ENCODE results near the gene PSMD2.
"Not testable (repeated sequence)": the region's sequence is repeated elsewhere in the genome, so short reads cannot be mapped to it uniquely, and the experiment has no call there.

The PSMD2 gene

DNA sequence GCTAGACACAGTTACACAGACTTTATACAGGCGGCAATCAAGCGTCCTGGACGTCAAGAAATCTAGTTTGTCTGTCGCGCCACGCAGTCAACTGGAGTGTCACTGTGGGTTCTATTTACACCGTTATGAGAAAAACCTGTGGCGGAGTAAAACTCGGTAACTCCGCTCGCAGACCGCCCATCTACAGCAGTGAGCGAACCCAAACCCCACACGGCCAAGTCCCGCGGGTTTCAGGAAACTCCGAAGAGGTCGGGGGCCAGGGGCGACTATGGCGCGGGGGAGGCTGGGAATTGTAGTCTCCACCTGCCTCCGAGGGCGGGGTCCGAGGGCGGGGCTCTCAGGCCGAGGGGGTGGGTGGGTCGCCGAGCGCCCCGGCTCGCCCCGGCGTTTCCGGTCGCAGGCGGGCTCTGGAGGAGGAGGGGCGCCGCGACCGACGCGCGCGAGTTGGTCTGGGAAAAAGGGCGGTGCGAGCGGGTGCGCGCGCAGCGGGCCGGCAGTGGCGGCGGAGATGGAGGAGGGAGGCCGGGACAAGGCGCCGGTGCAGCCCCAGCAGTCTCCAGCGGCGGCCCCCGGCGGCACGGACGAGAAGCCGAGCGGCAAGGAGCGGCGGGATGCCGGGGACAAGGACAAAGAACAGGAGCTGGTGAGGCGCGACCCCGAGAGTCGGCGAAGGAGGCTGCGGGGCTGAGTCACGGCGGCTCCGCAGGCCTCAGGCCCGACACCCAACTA lies at the start of gene PSMD2:
Gene PSMD2, plus strand, starts transcription at position 483 of the 729 bp plus-strand sequence. Its CDS starts 26 bp downstream, at position 509.
- peak; percentile 86 for DNase-seq (ENCODE audit: low spot score)

DNA sequence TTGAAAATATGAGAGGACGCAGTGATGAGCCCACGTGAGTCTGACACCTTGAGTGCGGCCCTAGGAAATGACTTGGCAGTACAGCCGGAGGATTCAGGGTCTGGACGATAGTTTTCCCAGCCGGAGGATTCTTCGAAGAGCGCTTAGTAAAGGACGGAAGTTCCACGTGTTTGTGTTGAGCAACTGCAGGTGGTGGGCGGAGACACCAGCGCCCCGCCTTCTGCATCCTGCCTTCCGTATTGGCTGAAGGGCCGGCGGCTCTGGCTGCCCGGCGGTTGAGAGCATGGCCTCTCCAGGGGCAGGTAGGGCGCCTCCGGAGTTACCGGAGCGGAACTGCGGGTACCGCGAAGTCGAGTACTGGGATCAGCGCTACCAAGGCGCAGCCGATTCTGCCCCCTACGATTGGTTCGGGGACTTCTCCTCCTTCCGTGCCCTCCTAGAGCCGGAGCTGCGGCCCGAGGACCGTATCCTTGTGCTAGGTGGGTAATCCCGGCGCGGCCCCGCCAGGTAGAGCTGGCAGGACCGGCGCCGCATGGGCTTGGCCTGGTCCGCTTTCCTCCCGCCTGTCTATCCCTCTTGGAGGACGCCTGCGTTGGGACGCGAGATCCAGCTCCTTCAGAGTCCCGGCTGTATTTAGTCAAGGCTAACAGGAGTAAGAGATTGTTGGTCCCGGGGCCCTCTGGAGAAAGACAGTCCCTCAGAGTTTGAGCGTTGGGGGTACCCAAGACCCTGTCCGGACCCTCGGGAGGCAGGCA lies 49.5 kb upstream of the PSMD2 start, which contains the start of gene EEF1AKMT4:
Gene EEF1AKMT4, plus strand, starts transcription at position 261 of the 755 bp plus-strand sequence. Its CDS starts 23 bp downstream, at position 284.
- DNase-seq (ENCODE audit: low spot score), result peak; percentile 94

DNA sequence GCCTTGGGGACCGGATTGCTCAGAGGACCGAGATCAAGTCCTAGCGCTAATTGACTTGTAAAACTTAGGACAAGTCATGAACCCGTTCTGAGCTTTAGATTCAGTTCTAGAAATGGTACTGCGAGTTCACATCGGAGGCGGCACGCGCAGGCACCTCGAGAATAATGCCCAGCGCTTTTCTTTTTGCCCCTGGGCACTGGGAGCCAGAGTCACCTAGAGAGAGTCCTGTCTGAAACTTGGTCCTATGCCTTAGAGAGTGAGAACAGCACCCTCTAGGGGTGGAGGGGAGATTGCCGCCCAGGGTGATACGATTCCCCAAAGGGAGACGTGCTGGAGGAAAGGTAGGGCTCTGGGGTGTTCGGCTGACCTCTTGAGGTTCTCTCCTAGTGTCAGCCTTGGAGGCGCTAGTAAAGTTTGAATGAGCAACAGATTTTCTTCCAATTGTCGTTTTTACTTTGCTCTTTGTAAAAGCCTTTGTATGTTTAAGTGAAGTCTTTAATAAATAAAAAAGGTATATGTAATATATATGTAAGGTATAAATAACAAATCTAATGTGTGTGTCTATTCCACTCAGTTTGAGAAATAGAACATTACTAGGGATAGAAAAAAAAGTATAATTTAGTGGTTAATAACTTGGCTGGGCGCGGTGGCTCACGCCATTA lies 48.7 kb upstream of the PSMD2 start:
- DNase-seq (ENCODE audit: low spot score), result peak; percentile 89

DNA sequence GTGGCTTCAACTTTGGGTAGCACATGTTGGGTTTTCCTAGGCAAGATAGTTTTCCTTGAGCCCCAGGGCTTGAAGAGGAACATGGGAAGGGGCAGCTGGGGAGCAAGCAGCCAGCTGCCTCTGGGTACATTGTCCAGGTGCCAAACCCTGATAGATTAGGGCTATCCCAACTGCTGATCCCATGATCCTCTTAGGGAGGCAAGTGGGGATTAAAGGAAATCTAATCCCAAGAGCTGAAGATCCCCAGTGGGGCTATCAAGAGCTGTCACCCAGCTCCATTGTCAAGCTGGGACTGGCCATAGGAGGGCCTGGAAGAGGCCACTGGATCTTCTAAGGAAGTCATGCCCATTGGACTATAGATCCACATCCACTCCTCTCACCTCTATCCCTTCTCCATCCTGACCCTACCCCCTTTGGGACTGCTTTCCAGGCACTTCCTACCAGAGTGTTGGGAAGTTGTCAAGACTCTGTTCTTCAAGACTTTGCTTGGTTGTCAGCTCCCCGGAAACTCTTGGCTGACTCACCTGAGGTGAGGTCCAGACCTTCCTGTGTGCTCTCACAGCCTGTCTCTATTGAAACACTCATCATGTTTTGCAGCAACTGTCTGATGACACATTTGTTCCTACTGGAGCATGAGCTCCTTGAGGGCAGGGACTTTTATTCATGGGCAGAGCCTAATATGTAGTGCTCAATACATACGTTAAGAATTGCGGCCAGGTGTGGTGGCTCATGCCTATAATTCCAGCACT lies 43.6 kb upstream of the PSMD2 start:
- DNase-seq (ENCODE audit: low spot score), result no peak

DNA sequence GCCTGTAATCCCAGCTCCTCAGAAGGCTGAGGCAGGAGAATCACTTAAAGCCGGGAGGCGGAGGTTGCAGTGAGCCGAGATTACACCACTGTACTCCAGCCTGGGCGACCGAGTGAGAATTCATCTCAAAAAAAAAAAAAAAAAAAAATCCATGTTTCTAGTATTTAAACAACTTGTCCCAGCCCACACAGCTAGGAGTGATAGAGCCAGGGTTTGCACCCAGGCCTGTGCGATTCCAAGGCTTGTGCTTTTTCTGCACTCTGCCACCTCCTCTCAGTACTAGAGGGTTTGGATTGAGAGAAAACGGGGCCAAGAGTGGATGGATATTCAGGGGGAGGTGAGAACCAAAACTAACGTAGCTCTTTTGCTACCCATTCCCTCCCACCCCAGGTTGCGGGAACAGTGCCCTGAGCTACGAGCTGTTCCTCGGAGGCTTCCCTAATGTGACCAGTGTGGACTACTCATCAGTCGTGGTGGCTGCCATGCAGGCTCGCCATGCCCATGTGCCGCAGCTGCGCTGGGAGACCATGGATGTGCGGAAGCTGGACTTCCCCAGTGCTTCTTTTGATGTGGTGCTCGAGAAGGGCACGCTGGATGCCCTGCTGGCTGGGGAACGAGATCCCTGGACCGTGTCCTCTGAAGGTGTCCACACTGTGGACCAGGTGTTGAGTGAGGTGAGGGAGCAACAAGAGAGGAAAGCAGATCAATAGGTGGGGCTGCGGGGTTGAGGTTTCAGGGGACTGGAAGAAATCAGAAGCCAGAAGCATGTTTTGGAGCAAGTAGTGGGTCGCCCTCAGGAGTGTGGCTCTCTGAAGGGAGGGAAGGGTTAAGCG lies 41.7 kb upstream of the PSMD2 start:
- DNase-seq (ENCODE audit: low spot score), result no peak

DNA sequence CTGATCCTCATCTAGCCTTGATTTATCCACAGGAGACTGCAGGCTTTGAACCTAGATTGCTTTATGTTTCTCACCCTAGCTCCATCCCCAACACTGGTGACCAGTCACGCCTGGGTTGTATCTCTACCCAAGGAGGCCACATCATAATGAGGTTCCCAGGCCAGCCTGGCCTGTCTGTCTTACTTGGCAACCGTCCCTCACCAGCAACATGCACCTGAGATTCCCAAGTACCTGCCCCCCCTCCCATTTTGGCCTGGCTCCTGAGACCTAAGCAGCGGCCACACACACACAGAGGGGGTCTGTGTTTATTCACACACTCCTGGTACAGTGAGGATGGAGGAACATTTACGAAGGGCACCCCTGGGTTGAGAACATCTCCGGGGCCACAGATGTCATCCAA lies 40.1 kb upstream of the PSMD2 start:
- DNase-seq (ENCODE audit: low spot score), result no peak

DNA sequence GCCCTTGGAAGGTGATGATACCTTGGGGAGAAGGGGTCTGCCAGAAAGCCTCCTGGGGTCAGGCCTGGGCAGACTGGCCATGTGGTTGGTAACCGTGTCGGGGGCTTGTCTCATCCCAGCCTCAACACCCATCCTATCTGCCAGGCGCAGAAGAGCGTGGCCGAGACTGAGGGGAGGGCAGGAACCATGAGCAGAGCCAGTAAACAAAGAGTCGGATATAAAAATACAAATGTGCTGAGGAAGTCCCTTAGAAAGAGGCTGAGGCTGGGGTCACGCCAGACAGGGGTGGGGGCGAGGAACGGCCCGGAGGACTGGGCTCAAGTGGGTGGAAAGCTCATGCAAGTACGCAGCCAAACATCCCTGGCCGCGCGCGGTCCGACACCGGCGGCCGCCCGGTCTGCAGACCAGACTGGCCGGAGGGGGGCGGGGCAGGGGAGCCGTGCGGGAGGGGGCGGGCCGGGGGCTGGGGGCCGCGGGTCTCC lies 39.6 kb upstream of the PSMD2 start:
- no peak for DNase-seq (ENCODE audit: low spot score)

DNA sequence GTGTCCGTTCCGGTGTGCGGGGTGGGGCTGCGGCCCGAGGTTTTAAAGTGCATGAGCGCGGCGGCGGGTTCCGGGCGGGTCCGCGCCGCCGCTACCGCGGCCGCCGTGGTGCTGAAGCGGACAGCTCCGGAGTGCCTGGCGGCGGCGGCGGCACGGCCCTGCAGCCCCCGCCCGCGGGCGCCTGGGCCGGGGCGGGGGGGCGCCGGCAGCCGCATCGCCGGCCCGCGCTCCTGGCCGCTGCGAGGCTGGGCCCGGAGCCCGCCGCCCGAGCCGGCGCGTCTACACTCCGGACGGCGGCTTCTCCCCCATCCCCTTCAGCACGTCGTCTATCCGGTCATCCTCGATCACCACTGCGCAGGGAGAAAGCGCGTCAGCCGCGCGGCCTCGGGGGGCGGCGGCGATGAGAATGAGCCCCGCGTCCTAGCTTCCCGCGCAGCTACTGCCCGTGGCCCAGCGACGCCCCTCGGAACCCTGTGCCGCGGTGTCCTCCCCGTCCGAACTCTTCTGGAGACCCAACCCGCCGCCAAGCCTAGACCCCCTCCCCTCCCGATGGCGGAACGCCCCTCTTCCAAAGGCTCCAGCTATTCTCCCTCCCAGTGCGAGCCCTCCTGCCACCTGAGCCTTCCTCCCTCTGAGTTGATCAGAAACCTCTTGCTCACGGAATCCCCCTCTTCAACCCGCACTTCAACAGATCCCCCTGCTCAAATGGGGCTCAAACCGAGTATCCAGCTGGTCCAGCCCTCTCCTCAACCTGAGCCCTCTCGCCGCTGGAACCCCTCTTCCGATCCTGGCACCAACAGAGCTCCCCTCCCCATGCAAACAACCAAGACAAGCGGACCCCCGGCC lies 38.9 kb upstream of the PSMD2 start:
- peak; percentile 60 for DNase-seq (ENCODE audit: low spot score)

DNA sequence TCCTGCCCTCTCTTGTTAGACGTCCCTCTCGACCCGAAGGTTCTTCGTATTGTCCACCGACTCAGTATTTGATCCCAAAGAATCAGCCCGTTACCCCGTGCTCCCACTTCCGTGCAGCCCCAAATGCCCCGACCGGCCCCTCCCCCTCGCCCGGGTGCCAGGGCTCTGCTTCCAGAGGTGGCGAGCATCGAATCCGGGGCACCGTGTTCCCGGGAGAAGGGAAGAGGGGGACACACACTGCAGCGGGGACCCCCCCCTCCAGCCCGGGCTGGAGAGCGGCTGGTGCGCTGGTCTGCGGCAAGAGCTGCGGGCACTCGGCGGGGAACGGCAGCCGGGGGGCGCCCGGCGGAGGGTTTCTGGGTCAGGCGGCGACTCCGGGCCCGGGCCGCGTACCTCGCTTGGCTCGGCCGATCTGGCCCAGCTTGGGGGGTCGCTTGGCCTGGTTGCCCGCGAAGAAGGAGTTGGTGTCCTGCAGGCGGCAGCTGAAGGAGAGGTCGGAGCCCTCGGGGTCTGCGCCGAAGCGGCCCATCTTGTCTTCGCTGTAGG lies 38.2 kb upstream of the PSMD2 start:
- no peak for DNase-seq (ENCODE audit: low spot score)

DNA sequence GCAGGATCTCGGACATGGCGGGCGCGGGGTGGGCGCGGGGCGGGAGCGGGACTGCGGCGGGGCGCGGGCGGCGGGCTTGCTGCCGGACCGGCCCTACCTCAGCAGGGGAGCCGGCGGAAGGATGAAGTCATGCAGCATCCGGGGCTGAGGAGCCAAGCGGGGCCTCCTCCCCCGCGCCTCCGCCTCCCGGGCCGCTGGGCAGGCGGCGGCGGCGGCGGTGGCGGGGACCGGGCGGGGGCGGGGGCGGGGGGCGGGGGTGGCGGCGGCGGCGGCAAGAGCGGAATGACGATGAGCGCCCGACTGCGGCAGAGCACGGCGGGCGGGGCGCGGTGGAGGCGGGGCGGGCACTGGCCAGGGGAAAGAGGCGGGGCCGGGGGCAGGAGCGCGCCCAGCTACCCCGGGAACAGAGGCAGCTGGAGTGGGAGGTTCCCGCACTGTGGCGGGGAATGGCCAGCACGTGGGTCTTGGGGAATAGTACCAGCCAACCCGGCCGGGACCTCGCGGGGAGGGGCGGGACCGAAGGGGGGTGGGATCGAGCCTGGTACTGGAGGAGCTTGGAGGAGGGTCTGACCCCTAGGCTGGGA lies 37.7 kb upstream of the PSMD2 start, which contains the start of gene CAMK2N2:
Gene CAMK2N2, minus strand, starts transcription at position 284 of the 584 bp plus-strand sequence. Its CDS starts 268 bp downstream, at position 16.
- peak; percentile 95 for DNase-seq (ENCODE audit: low spot score)

DNA sequence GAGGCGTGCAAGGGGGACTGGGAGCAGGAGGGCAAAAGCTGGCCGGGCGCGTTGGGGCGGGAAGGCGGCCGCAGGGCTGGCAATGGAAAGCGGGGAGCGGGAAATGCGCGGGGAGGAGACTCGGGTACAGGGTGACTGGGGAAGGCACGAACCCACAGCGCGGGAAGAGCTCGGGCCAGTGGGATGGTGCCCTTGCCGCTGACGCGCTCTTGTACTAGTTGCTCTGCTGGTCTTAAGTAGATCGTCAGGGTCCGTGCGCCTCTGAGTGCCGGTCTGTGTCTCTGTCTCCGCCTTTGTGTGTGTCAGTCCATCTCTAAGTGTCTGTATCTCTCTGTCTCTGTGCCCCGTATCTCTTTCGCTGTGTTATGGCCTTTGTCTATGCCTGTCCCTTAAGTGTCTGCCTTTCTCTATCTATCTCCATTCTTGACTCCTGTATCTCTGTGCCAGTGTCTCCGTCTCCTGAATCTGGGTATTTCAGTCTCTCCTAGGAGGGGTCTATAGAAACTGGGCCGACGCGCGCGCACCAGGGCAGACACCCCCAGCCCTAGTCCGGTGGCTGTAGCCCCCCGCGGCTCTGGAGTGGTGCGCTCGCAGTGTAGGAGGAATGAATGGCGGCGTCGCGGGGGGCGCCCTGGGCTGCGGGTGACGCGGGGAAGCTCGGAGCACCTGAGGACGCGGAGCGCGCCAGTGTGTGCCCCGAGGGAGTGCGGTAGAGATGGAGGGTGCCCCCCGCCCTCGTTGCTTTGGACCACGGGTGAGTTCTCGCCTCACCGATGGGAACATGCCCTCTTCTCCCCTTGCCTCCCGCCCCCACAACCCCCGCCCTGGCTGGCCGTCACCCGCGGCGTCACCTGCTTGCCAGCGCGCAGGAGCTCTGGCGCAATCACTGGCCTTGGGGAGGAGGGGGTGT lies 36.9 kb upstream of the PSMD2 start:
- peak; percentile 53 for DNase-seq (ENCODE audit: low spot score)

DNA sequence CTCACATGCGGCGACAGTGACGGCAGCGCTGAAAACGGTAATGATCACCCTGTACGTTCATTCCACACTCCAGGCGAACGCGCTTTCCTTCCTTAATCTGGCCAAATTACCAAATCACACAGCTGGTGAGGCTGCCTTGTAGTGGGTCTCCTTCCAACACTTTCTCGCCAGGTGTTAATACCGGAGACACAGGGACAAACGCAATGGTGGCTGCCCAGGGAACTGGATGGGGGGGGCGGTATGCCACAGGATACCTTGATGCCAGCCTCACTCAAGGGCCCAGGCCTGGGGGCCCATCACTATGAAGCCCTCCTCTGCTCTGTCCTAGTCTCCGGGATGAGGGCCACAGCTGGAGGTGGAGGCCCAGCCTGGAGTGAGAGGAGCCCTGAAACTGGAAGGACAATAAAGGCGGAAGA lies 36.3 kb upstream of the PSMD2 start:
- DNase-seq (ENCODE audit: low spot score), result no peak

DNA sequence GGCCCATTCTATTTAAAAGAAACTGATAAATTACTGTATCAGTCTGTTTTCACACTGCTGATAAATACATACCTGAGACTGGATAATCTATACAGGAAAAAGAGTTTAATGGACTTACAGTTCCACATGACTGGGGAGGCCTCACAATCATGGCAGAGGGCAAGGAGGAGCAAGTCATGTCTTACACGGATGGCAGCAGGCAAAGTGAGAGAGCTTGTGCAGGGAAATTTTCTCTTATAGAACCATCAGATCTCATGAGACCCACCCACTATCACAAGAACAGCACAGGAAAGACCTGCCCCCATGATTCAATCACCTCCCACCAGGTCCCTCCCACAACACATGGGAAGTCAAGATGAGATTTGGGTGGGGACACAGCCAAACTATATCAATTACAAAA lies 31.8 kb upstream of the PSMD2 start:
- not testable (repeated sequence) for DNase-seq (ENCODE audit: low spot score)

DNA sequence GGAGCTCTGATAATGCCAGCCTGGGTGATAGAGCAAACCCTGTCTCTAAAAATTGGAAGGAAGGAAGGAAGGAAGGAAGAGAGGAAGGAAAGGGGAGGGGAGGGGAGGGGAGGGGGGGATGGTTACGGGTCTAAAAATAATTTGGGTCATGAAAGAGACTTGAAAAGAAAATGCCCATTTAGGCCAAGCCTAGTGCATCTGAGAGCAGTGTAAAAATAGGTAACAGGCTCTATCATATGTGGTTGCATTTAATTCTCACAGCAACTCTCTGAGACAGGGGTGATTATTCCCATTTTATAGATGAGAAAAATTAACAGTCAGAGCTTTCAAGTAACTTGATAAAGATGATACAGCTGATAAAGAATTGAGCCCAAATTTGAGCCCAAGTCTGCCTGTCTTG lies 26.8 kb upstream of the PSMD2 start:
- no peak for DNase-seq (ENCODE audit: low spot score)

DNA sequence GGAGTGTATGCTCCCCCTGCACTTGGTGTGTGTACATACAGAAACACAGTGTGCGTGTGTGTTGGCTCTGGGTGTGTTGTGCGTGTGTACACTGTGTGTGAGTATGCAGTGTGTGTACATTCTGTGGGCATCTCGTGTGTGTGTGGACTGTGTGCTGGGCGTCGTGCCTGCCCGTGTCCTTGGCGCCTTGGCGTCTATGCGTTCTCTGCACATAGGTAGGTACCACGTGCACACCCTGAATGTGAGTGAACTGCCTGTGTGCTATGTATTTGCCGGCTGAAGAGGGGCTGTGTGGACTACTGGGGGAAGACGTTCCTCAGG lies 23.7 kb upstream of the PSMD2 start:
- no peak for DNase-seq (ENCODE audit: low spot score)

DNA sequence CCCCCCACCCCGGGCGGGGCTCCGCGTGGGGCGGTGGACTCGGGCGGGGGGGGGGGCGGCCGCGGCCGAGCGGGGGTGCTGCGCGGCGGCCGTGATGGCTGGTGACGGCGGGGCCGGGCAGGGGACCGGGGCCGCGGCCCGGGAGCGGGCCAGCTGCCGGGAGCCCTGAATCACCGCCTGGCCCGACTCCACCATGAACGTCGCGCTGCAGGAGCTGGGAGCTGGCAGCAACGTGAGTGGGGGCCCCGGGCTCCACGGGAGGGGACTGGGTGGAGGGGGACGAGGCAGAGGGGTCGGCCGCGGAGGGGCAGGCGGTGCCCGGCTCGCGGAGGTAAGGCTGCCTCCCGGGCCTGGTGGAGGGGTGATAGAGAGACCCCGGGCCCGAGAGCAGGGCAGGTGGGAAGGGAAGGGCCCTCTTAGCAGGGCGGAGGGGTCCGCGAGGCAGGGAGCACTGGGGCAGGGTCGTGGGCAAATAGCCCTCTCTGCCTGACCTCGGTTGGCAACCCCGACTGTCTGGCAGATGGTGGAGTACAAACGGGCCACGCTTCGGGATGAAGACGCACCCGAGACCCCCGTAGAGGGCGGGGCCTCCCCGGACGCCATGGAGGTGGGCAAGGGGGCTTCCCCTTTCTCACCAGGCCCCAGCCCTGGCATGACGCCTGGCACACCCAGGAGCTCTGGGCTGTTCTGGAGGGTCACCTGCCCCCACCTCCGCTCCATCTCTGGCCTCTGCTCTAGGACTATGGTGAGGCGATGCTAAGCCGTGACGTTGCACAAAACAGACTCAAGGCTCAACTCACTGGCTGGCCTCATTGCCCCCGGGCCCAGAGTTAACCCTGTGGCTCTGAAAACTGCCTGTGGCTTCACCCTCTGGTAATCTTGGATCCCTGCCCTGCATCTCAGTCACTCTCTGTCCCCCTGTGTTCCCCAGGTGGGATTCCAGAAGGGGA lies 22.8 kb upstream of the PSMD2 start, which contains the start of gene ECE2:
Gene ECE2, plus strand, starts transcription at position 62 of the 950 bp plus-strand sequence. Its CDS starts 132 bp downstream, at position 194.
- DNase-seq (ENCODE audit: low spot score), result no peak

DNA sequence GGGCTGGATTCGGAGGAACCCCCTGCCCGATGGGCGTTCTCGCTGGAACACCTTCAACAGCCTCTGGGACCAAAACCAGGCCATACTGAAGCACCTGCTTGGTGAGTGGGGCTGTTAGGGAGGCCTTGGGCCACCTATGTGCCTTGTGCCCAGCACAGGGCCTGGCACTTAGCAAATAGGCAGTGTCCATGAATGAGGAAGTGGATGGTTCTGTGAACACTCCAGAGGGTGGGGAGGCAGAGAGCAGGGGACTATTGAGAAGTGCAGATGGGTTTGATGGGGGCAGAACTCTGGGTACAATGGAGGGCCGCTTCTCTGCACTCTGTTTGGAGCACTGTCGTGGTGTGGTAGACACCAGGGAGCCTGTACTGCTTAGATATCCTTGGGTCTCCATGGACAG lies 21.7 kb upstream of the PSMD2 start:
- DNase-seq (ENCODE audit: low spot score), result no peak

Data from HuH-7.5 (cell line).